Measurements from ENCODE around the gene C3orf80. TPM values are rescaled to one million over a fixed set of nuclear protein-coding genes. Genes with fewer than 3 reads are reported as not detected.
"Not testable (repeated sequence)": the region's sequence is repeated elsewhere in the genome, so short reads cannot be mapped to it uniquely, and the experiment has no call there.

C3orf80 gene
- total and polyA plus RNA-seq, 2 donors (not counting 1 experiment from before 2014, with no cell fraction given) = not detected

DNA sequence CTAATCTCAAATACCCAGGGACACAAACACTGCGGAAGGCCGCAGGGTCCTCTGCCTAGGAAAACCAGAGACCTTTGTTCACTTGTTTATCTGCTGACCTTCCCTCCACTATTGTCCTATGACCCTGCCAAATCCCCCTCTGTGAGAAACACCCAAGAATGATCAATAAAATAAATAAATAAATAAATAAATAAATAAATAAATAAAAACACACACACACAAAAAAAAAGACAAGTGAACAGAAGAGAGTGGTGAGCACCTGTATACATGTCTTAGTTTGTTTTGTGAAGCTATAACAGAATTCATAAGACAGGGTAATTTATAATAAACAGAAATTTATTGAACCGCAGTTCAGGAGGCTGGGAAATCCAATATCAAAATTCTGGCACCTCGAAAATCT lies 45.8 kb upstream of the C3orf80 start:
- H3K27me3 ChIP-seq (replicated peaks in 1 of 4; ENCODE audit: control extremely low read depth in 1 of 4, control insufficient read depth in 3 of 4, insufficient read depth in 4 of 4, low read length in 3 of 4); H3K9me3 ChIP-seq (ENCODE audit: control extremely low read depth in 1 of 3, control insufficient read depth in 2 of 3, insufficient read depth in 1 of 3, low read length in 2 of 3); H3K4me1 Mint-ChIP-seq; H3K9me3 Mint-ChIP-seq (ENCODE audit: insufficient read depth); H3K27ac ChIP-seq (ENCODE audit: low read length in 2 of 2); DNase-seq; H3K79me2 ChIP-seq (ENCODE audit: control insufficient read depth, insufficient read depth, low read length); POLR2A ChIA-PET; ATAC-seq (ENCODE audit: low read depth); intact Hi-C loops (cut with micrococcal nuclease); H3K4me2 ChIP-seq (replicated peaks; ENCODE audit: low read depth, low read length, poor library complexity, severe bottlenecking); H3K4me1 ChIP-seq (ENCODE audit: control insufficient read depth in 2 of 2, insufficient read depth in 2 of 2, low read length in 2 of 2); H3K27ac Mint-ChIP-seq; H3K9ac ChIP-seq (ENCODE audit: low read length); H3K4me3 Mint-ChIP-seq; H3K36me3 ChIP-seq (replicated peaks in 1 of 2; ENCODE audit: control extremely low read depth in 1 of 2, control insufficient read depth in 1 of 2, extremely low read depth in 1 of 2, insufficient read depth in 2 of 2, low read length in 1 of 2); CTCF ChIA-PET; H4K20me1 ChIP-seq (ENCODE audit: control insufficient read depth, insufficient read depth, low read length, poor library complexity, severe bottlenecking); H2AFZ ChIP-seq (ENCODE audit: insufficient read depth, low read depth, low read length, poor library complexity, severe bottlenecking); H3K4me3 ChIP-seq (ENCODE audit: control extremely low read depth in 1 of 5, extremely low read depth in 1 of 5, insufficient read depth in 1 of 5, low read depth in 2 of 5, low read length in 4 of 5): not testable (repeated sequence)
- no CpG with 5 or more reads among the region's 4 CpGs for WGBS (ENCODE audit: insufficient coverage)
- peaks cover 17% of the 10 kb centered on the region for H3K27me3 Mint-ChIP-seq

- Histone ChIP-seq H3K9me3 (ENCODE audit: control extremely low read depth in 1 of 3, control insufficient read depth in 2 of 3, insufficient read depth in 1 of 3, low read length in 2 of 3) (peaks cover 0 to 4% (median 0%) of the 10 kb centered on the region in 3 donors), H3K27ac (ENCODE audit: low read length in 2 of 2) (no peak overlapping the region), H3K4me2 (replicated peaks; ENCODE audit: low read depth, low read length, poor library complexity, severe bottlenecking) (no peak overlapping the region), H4K20me1 (ENCODE audit: control insufficient read depth, insufficient read depth, low read length, poor library complexity, severe bottlenecking) (no peaks in the 10 kb centered on the region), H3K36me3 (replicated peaks in 1 of 2; ENCODE audit: control extremely low read depth in 1 of 2, control insufficient read depth in 1 of 2, extremely low read depth in 1 of 2, insufficient read depth in 2 of 2, low read length in 1 of 2) (no peaks in the 10 kb centered on the region), H2AFZ (ENCODE audit: insufficient read depth, low read depth, low read length, poor library complexity, severe bottlenecking) (no peak overlapping the region), H3K9ac (ENCODE audit: low read length) (no peak overlapping the region), H3K4me1 (ENCODE audit: control insufficient read depth in 2 of 2, insufficient read depth in 2 of 2, low read length in 2 of 2) (no peaks in the 10 kb centered on the region), H3K4me3 (ENCODE audit: control extremely low read depth in 1 of 5, extremely low read depth in 1 of 5, insufficient read depth in 1 of 5, low read depth in 2 of 5, low read length in 4 of 5) (no peak overlapping the region), H3K79me2 (ENCODE audit: control insufficient read depth, insufficient read depth, low read length) (no peaks in the 10 kb centered on the region), H3K27me3 (replicated peaks in 1 of 4; ENCODE audit: control extremely low read depth in 1 of 4, control insufficient read depth in 3 of 4, insufficient read depth in 4 of 4, low read length in 3 of 4) (peaks cover 0 to 8% (median 4%) of the 10 kb centered on the region in 4 experiments)
- H3K9me3 Mint-ChIP-seq (ENCODE audit: insufficient read depth) = no peaks in the 10 kb centered on the region
- no peak overlapping the region for H3K27ac Mint-ChIP-seq
- H3K4me1 Mint-ChIP-seq = no peaks in the 10 kb centered on the region
- ChIA-PET CTCF (no interaction called here), POLR2A (no interaction called here)
- H3K27me3 Mint-ChIP-seq = peaks cover 17% of the 10 kb centered on the region
- no peak for DNase-seq
- WGBS (ENCODE audit: insufficient coverage) = no CpG with 5 or more reads among the region's 2 CpGs
- no peak for ATAC-seq (ENCODE audit: low read depth)
- intact Hi-C loops (cut with micrococcal nuclease) = no loop called here
- no peak overlapping the region for H3K4me3 Mint-ChIP-seq
- TF ChIP-seq CTCF (IDR thresholded peaks at IDR 0.05) = no peak
- TF ChIP-seq EZH2 (IDR thresholded peaks at IDR 0.05; ENCODE audit: borderline replicate concordance, insufficient read depth, low read depth, low read length, poor library complexity, severe bottlenecking) = no peak
These were observed 45.3 kb upstream of the C3orf80 start for GRCh38 chr3:160179906-160180305.

All from B cell (primary cell).